Activated CD4-positive, alpha-beta T cell treated with anti-CD3 and anti-CD28 coated beads, Interleukin-2, Interleukin-6, amounts not matched to agents 100 ng/mL and 50 ng/mL, durations not matched to agents 16 hours and 8 hours (primary cell): Measurements from ENCODE around the gene KRT34.
A peak's percentile ranks its signal among the peaks of the same experiment; 100 is the strongest.

Experiments
- DNase-seq: peaks from one replicate; pipeline ENCODE4 v3.0.0-alpha.2; 2020

The KRT34 gene

GRCh38 chr17:41329279-41329948 lies 52.7 kb downstream of the KRT34 start:
- DNase-seq, result peak; percentile 43

- no peak for DNase-seq
Observed at GRCh38 chr17:41328207-41328606, 53.9 kb downstream of the KRT34 start.
